Rectal smooth muscle tissue (tissue), 1 donor: ENCODE measurements around the gene ZNF688.

Experiments
- H3K27ac ChIP-seq: one replicate; pipeline ENCODE4 v1.7.0; 2013; ENCODE audit warnings: low read depth, low read length, inconsistent platforms
- H3K27me3 ChIP-seq: one replicate; pipeline ENCODE4 v1.7.0; 2013; ENCODE audit warnings: low read length; ENCODE audit not compliant: control insufficient read depth, insufficient read depth
- H3K36me3 ChIP-seq: one replicate; pipeline ENCODE4 v1.7.0; 2013; ENCODE audit warnings: low read length; ENCODE audit not compliant: control insufficient read depth, insufficient read depth
- H3K4me1 ChIP-seq: one replicate; pipeline ENCODE4 v1.7.0; 2013; ENCODE audit warnings: low read length; ENCODE audit not compliant: control insufficient read depth, insufficient read depth
- H3K4me3 ChIP-seq: one replicate; pipeline ENCODE4 v1.7.0; 2013; ENCODE audit warnings: low read length
- H3K9ac ChIP-seq: one replicate; pipeline ENCODE4 v1.7.0; 2013; ENCODE audit warnings: low read length

ZNF688 gene

GRCh38 chr16:30533748-30534367 lies 37.7 kb downstream of the ZNF688 start:
- Histone ChIP-seq H3K4me1 (peaks cover 4% of the 10 kb centered on the region), H3K9ac (peak overlapping the region; percentile 92), H3K4me3 (peak overlapping the region; percentile 80), H3K27ac (peak overlapping the region; percentile 92), H3K36me3 (peaks cover 4% of the 10 kb centered on the region), H3K27me3 (no peaks in the 10 kb centered on the region)

- Histone ChIP-seq H3K4me3 (peak overlapping the region; percentile 80), H3K27ac (no peak overlapping the region)
Observed at GRCh38 chr16:30533146-30533522, 38.4 kb downstream of the ZNF688 start.

GRCh38 chr16:30532285-30533145 lies 39.0 kb downstream of the ZNF688 start:
- peaks cover 9% of the 10 kb centered on the region for H3K4me1 ChIP-seq
- no peak overlapping the region for H3K9ac ChIP-seq
- no peak overlapping the region for H3K27ac ChIP-seq
- no peak overlapping the region for H3K4me3 ChIP-seq
- H3K36me3 ChIP-seq: peaks cover 4% of the 10 kb centered on the region
- no peaks in the 10 kb centered on the region for H3K27me3 ChIP-seq

More at GRCh38 chr16:30533146-30533522, 38.4 kb downstream of the ZNF688 start:
- H3K27me3 ChIP-seq: no peaks in the 10 kb centered on the region
- peaks cover 4% of the 10 kb centered on the region for H3K36me3 ChIP-seq
- H3K9ac ChIP-seq: no peak overlapping the region
- peaks cover 4% of the 10 kb centered on the region for H3K4me1 ChIP-seq

GRCh38 chr16:30530163-30531037 lies 41.1 kb downstream of the ZNF688 start:
- H3K27me3 ChIP-seq: no peaks in the 10 kb centered on the region
- H3K36me3 ChIP-seq: peaks cover 4% of the 10 kb centered on the region
- H3K4me1 ChIP-seq: peaks cover 14% of the 10 kb centered on the region
- no peak overlapping the region for H3K27ac ChIP-seq
- no peak overlapping the region for H3K4me3 ChIP-seq
- no peak overlapping the region for H3K9ac ChIP-seq

- H3K9ac ChIP-seq: no peak overlapping the region
- H3K36me3 ChIP-seq: peaks cover 4% of the 10 kb centered on the region
- no peak overlapping the region for H3K27ac ChIP-seq
- no peaks in the 10 kb centered on the region for H3K27me3 ChIP-seq
- H3K4me1 ChIP-seq: peaks cover 13% of the 10 kb centered on the region
- H3K4me3 ChIP-seq: no peak overlapping the region
Observed at GRCh38 chr16:30528799-30529457, 42.6 kb downstream of the ZNF688 start.

GRCh38 chr16:30527635-30528178 lies 43.8 kb downstream of the ZNF688 start:
- peaks cover 10% of the 10 kb centered on the region for H3K4me1 ChIP-seq
- H3K36me3 ChIP-seq: peaks cover 4% of the 10 kb centered on the region
- H3K27me3 ChIP-seq: no peaks in the 10 kb centered on the region
- peak overlapping the region; percentile 84 for H3K27ac ChIP-seq
- peak overlapping the region; percentile 84 for H3K9ac ChIP-seq
- peak overlapping the region; percentile 49 for H3K4me3 ChIP-seq

- Histone ChIP-seq H3K36me3 (peaks cover 4% of the 10 kb centered on the region), H3K9ac (peak overlapping the region; percentile 84)
Observed at GRCh38 chr16:30526823-30527634, 44.5 kb downstream of the ZNF688 start.

GRCh38 chr16:30526137-30526822 lies 45.2 kb downstream of the ZNF688 start, which contains the start of gene ZNF768:
TSS of gene ZNF768 (minus strand) at chr16:30526566. CDS start at chr16:30526413, 153 bp downstream.
- Histone ChIP-seq H3K4me3 (peak within 1 kb of the TSS; percentile 93), H3K4me1 (peaks cover 10% of the 10 kb centered on the region), H3K27me3 (no peaks in the 10 kb centered on the region), H3K9ac (peak within 1 kb of the TSS; percentile 84), H3K36me3 (peaks cover 4% of the 10 kb centered on the region), H3K27ac (peak within 1 kb of the TSS; percentile 99)

More at GRCh38 chr16:30526823-30527634, 44.5 kb downstream of the ZNF688 start:
- peak overlapping the region; percentile 93 for H3K4me3 ChIP-seq
- no peaks in the 10 kb centered on the region for H3K27me3 ChIP-seq
- peaks cover 10% of the 10 kb centered on the region for H3K4me1 ChIP-seq
- H3K27ac ChIP-seq: peak overlapping the region; percentile 99

GRCh38 chr16:30525844-30526136 lies 45.7 kb downstream of the ZNF688 start:
- H3K4me1 ChIP-seq: peaks cover 10% of the 10 kb centered on the region
- peak overlapping the region; percentile 82 for H3K9ac ChIP-seq

GRCh38 chr16:30524575-30525568 lies 46.6 kb downstream of the ZNF688 start:
- H3K4me3 ChIP-seq: no peak overlapping the region
- H3K36me3 ChIP-seq: peaks cover 2% of the 10 kb centered on the region
- H3K27ac ChIP-seq: no peak overlapping the region
- peaks cover 10% of the 10 kb centered on the region for H3K4me1 ChIP-seq
- no peaks in the 10 kb centered on the region for H3K27me3 ChIP-seq
- H3K9ac ChIP-seq: no peak overlapping the region

More at GRCh38 chr16:30525844-30526136, 45.7 kb downstream of the ZNF688 start:
- Histone ChIP-seq H3K36me3 (peaks cover 2% of the 10 kb centered on the region), H3K27ac (peak overlapping the region; percentile 99), H3K27me3 (no peaks in the 10 kb centered on the region), H3K4me3 (peak overlapping the region; percentile 77)
